MM.1S (cell line): ENCODE results near the gene HRCT1.

ENCODE experiments used
- CTCF ChIP-seq: fragments of 300-600 bp; sonication (generic); IDR thresholded peaks from 2 replicates; pipeline ENCODE4 v1.5.1; 2016; ENCODE audit warnings: antibody characterized with exemption, low read length, mixed read lengths
- EZH2 ChIP-seq: fragments of 300-600 bp; sonication (generic); optimal IDR thresholded peaks from 2 replicates; pipeline ENCODE3; 2017; ENCODE audit warnings: low read depth, mild to moderate bottlenecking, antibody characterized with exemption, low read length, mixed read lengths

- TF ChIP-seq EZH2 (no peak), CTCF (no peak)
Observed at GRCh38 chr9:35906923-35907699, 1.1 kb downstream of the HRCT1 start.
